ENCODE results near the gene NOTCH2. TPM values are rescaled to one million over a fixed set of nuclear protein-coding genes. Genes with fewer than 3 reads are reported as not detected.

Gene NOTCH2
- polyA plus RNA-seq, 4 donors, result 136 to 343 (median 156) TPM

DNA sequence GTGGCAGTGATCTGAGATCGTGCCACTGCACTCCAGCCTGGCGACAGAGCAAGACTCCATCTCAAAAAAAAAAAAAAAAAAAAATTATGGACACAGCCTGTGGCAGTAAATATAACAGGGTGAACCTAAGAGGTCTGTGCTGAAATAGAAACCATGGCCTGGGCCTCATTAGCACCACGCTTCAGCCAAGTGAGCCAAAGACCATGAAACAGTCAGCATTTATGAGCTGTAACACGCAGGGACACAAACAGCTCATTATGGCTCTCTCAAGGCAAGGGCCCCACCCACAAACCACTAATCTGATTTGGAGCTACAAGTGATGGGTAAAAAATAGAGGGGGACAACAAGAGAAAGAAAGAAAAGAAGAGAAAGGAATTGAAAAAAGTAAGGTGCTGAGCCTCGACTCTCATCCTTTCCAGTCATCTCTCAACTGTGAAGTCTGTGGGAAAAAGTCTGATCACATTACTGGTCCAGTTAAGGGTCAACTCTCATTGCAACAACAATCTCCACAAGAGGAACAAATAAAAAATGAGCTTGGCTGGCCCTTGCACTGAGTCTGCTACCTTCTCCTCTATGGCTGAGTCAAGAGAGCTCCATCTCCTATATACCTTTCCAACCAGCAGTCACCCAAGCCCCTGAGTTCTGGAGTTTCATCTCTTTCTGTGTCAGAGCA is 93.7 kb downstream of the NOTCH2 start:
- peak in 1 of 4 donors; percentile 36 for DNase-seq (ENCODE audit: low read depth in 4 of 4, low spot score in 3 of 4)

DNA sequence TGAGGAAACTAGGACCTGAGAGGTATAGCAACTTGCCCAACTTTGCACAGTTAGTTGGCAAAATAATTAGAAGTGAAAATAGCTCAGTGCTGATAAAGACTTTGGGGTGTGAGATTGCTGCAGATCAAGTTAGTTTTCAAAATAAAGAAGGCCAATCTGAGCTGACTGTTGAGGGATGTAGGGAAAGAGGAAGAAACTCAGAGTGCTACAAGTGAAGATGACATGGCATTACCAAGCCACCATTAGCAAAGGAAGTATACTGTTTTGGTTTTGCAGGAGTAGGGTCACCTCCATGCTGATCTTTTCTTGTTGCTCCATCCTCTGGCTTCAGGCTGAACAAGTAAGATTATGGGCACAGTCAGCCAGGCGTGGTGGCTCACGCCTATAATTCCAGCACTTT is 94.5 kb downstream of the NOTCH2 start:
- no peak for DNase-seq (ENCODE audit: low read depth in 4 of 4, low spot score in 3 of 4)

DNA sequence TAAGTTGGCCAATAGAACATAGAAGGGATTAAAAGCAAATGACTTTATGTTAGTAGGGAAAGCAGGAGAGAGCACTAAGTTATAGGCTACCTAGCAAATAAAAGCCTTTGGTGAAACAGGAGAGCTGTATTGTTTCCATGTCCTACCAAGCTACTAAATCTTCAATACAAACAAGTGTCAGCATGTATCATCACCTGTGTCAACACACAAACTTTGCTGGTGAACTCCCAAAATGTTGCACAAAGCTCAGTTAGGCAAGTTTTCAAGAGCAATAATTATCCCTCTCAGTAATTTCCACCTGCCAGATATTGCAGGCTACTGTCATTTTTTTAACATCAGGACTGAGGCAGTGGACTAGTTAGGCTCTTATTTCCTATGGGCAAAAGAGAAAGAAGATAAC is 95.4 kb downstream of the NOTCH2 start:
- no peak for DNase-seq (ENCODE audit: low read depth in 4 of 4, low spot score in 3 of 4)

DNA sequence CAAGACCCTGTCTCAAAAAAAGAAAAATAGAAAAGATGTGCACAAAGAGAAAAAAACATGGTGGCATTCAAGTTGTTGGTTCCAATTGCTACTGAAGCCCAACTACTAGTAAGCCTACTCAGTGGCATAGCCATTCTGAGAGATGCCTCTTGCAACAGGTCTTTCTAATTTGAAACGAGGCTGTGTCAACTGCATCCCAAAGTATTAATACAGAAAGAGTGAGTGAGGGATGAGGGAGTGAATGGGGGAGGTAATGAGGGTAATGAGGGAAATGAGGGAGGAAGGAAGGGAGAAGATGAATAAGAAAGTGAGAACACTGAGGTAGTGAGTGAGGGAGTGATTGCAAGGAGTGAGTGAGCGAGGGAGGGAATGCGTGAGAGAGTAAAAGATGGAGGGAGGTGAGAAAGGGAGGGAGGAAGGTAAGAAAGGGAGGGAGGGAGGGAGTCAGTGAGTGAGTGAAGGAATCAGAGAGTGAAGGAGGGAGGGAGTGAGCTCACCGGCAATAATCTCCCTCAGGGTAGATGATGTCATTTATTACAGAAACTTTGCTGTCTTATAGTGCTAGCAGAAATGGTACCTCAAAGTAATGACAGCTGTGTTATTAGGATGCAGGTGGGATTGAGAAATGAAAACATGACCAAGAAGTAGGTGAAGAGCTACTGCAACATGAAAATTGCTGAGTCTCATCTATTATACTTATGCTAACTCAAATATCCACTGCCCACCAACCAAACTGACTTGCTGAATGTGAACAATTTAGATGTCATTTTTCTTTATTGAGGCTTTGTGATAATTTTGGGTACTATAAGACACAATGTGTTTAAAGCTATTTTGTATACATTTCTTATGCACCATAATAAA is 97.5 kb downstream of the NOTCH2 start:
- no peak for DNase-seq (ENCODE audit: low read depth in 4 of 4, low spot score in 3 of 4)

DNA sequence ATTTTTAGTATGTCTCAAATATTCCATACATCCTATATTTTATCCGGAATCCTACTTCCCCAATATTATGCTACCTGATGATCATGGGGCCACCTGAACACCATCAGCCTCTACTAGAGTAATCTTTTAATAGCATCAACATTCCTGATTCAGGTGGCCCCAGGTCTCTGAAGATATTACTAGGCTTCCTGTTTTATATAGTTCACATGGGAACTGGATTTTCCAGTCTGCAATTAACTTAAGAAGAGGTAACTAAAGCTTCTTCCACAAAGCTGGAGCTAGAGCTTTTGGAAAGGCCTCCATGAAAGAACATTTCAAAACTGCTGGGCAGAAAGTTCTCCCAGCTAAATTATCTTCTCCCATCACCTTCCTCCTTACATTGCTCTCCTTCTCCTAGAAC is 100.9 kb downstream of the NOTCH2 start:
- DNase-seq (ENCODE audit: low read depth in 4 of 4, low spot score in 3 of 4), result no peak

DNA sequence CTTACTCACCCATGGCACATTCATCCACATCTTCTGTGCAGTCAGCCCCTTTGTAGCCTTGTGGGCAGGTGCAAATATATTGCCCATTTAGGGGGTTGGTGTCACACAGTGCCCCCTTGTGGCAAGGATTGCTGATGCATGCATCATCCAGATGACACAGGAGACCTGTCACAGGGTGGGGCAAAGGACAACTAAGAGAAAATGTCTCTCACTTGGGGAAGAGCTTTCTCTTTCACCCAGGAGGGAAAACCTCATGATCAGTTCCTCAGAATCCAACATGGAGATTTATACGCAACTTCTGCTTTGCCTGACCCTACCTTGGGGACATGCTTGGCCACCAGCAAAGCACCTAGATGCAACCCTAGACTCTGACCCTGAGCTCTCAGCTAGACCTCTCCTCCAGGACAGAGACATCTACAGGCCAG is 101.4 kb downstream of the NOTCH2 start:
- DNase-seq (ENCODE audit: low read depth in 4 of 4, low spot score in 3 of 4), result no peak

DNA sequence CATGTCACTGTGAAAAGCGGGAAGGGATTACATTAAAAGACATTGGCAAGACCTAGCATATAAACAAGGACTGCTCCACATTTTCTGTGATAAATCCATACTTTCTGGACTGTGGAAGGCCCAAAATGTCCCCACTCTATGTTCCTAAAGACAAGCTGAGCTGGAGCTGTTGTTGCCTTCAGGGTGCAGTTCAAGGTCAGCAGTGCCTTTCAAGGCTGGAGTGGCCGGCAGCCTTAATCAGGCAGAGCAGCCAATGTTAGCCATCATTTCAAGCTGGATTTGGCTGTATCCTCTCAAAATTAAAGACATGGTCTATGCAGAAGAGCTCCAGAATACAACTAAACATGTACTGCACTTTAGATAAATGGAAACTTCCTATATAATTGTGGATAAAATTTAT is 102.8 kb downstream of the NOTCH2 start:
- no peak for DNase-seq (ENCODE audit: low read depth in 4 of 4, low spot score in 3 of 4)

DNA sequence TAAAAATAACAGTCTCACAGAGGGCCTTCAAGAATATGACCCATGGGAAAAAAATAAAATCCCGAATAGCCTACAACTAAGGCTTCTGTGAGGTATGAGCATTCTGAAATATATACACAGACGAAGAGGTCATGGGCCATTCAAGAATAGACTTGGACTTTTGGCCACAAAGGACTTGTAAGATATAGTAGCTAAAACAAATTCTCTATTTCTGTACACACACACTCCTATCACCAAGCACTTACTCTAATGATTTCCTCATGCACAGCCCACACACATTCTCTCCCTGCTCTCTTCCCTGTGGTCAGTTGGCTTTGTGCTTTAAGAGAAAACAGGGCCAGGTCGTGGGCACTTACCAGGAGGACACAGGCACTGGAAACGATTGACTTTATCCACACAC is 103.4 kb downstream of the NOTCH2 start:
- no peak for DNase-seq (ENCODE audit: low read depth in 4 of 4, low spot score in 3 of 4)

DNA sequence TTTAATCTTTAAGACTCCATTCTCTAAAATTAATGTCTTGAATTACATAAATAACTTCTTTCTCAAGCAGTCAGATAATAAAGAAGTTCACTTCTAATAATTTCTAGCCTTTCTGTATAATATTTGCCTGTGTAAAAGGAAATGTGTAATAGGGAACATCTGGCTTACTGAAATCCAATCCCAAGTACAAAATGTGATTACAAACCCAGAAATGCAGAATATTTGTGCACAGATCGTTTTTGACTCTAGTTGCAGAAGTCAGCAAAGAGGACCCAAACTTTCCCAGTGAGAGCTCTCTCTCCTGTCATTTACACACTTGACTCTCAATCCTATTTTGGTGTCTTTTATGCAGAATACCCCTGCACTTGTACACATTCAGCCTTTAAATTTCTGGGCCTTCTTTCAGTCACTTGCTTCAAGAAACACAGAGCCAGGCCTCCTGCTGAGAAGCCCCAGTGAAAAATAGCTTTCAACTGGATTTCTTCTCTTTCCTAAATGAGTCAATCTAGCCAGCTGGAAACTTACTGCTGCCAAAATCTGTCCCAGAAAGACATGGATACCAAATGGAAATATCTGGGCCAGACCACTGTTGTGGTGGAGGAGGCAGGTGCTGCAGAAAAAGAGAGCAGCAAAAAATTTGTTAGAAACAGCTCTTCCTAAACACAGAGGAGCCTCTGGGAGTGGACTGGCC is 104.6 kb downstream of the NOTCH2 start:
- no peak for DNase-seq (ENCODE audit: low read depth in 4 of 4, low spot score in 3 of 4)

DNA sequence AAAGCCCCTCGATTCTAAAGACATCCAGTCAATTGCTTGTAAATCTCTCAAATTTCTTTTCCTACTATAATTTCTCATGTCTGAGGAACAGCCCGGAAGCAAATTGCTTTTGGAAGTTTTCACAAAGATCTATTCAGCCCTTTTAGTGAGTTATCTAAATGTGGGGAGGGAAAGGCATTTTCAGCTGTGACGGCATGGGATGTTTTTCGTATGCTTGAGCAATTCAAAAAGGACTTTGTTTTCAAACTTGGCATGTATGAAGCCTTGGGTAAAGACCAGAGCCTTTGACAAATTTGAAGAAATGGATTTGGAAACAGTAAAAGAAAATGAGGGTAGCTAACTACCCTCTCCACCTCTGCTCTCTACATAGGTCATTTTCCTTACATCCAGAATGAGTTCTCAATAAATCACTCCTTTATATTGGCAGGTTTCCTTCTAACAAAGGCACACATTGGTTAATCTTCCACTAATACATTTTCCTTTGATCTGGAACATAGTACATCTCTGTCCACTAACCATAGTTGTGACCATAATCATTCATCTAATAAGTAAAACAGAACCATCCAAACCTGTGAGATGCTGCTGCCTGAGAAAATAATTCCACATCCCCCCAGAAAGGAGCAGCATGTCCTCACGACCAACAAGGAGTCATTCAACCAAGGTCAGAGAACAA is 107.0 kb downstream of the NOTCH2 start:
- DNase-seq (ENCODE audit: low read depth in 4 of 4, low spot score in 3 of 4), result no peak

DNA sequence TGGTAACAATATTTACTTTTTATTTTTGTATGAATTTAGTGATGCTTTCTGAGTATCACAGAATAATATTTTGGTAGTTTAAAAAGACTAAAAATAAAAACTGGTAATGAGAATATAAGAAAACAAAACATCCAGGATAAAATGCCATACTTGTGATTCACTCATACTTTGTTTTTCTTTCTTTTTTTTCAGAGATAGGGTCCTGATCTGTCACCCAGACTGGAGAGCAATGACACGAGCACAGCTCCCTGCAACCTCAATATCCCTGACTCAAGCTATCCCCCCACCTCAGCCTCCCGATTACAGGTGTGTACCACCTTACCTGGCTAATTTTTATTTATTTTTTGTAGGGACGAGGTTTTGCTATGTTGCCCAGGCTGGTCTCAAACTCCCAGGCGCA is 109.0 kb downstream of the NOTCH2 start:
- no peak for DNase-seq (ENCODE audit: low read depth in 4 of 4, low spot score in 3 of 4)

DNA sequence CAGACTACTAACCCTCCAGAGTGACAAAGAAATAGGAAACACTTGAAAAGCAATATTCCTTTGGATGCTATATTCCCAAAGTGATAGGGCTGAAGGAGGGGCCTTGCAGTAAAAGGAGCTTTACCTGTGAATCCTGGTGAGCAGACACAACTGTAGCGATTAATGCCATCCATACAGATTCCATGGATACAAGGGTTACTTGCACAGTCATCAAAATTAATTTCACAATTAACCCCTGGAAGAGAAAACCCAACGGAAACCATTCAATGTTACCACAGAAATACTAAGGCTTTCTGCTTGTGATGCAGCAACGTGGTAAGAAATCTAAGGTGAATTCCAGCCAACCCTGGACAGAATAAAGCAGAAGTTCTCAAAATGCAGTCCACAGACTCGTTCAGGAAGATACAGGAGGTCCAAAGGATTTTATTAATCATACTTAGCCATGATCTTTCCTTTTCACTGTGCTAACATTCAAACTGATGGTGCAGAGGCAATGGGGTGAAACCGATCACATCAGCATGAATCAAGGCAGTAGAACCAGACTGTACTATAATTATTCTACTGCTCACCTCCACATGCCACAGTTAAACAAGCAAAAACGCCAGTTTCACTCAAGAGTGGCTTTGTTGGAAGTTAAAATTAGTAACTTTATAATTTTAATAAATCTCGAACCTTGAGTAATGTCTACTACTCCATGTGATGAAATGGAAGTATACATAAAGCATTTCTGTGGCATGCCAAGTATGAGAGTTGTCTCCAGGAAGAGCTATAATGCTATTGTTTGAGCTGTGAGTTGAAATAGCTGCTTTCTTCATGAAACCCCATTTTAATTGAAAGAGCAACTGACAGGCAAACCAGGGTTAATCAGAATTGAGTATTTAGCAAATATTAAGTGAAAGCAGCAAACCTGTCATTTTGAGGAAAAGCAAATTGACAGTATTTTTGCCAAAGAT is 109.9 kb downstream of the NOTCH2 start:
- DNase-seq (ENCODE audit: low read depth in 4 of 4, low spot score in 3 of 4), result no peak

DNA sequence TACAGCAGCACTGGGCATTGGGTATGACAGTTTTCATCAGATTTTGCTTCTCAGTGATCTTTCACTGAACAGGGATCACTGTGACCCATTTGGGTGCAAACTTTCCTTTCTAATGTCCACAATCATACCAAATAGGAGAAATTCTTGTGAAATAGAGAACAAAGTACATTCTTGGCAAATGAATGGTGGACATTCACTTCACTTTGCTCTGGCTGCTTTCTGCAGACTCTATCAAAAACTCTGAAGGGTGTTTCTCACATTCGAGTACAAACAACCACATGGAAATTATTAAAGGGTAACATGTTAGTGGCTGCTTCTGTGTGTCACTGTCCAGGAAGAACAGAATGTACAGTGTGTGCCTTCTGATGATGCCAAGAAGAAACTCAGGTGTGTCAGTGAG is 111.2 kb downstream of the NOTCH2 start:
- no peak for DNase-seq (ENCODE audit: low read depth in 4 of 4, low spot score in 3 of 4)

DNA sequence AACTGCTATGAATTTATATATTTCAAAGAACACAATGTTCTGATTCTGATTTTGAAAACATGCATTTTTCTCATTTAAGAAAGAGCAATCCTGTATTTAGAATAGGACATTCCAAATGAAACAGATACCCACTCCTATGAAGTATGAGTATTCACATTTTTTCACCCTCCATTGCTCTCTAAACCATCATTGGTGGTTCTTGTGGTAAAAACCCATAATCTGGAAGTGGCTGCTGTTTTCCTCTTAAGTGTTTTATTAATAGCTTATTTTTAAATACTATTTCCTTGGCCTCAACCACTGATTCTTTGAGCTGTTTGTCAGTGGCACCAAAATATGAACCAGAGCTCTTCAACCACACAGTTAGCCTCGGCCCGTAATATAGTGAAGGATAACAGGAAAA is 113.2 kb downstream of the NOTCH2 start:
- DNase-seq (ENCODE audit: low read depth in 4 of 4, low spot score in 3 of 4), result no peak

DNA sequence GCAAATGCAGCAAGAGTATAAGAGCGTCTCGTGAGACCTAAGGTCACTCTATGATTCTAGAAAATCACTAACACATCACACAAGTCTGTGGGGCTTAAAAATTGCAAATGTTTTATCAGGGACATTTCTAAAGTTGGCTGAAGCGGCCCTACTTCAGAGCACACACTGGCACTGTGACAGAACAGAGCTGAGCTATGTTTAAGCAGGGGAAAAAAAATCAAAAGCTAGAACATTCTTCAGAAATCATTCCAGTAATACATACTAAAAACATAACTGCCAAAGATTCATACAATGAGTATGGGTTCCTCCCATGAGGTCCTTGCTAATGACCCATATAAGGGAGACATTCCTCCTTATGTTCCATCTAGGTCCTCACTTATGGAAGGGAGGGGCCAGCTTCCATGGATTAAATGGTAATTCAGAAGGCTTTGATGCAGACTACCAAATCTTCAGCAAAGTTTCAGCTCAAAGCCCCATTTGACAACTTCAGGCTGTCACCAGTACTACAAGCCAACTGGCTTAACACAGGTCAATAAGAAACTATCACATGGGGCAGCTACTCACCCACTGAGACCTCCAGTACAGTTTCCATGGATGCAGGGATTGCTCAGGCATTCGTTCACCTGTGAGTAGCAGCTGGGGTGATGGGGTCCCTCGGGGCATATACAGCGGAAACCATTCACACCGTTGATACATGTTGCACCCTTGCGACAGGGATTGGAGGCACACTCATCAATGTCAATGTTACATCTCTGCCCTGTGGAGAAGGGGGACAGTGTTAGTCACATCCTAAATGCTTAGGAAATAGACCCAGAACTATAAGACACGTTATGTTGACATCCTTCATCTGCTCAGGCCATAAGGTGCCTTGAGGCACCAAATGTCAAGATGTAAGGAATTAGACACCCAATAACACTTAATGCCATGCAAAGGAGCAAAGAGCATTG is 114.7 kb downstream of the NOTCH2 start:
- DNase-seq (ENCODE audit: low read depth in 4 of 4, low spot score in 3 of 4), result no peak

DNA sequence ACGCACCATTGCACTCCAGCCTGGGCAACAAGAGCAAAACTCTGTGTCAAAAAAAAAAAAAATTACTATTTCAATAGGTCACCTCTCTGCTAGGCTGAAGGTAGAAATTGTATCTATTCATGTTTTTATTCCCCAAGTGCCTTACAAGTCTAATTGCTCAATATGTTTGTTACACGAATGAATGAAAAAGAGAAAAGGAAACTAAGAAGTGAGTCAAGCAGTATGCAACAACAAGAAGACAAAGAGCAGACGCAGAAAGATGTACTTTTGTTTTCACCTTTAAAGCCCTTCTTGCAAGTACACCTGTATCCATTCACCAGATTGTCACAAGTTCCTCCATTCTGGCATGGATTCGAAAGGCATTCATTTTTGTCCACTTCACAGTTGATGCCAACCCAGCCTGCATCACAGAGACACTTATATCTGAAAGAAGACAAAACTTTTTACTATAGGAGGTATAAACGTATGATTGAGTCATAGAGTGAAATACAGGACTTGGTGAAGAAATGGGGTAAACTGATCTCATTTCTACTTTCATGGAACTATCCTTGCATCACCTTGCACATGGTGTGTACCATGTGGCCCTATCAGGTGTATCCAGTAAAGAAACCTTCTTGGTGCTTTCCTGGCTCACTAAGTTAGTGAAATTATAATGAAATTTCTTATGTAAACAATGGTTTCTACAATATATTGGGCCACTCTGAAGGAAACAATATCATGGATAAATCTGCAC is 116.0 kb downstream of the NOTCH2 start:
- DNase-seq (ENCODE audit: low read depth in 4 of 4, low spot score in 3 of 4), result no peak

DNA sequence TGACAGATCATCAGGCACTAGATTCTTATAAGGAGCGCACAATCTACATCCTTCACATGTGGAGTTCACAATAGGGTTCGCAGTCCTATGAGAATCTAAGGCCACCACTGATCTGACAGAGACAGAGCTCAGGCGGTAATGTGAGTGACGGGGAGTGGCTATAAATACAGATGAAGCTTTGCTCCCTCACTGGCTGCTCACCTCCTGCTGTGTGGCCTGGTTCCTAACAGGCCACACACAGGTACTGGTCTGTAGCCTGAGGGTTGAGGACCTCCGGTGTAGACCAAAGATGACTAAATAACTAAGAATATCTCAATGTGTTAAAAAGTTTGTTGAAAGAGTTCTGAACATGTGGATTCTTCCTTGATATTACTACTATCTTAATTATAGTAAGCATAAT is 117.0 kb downstream of the NOTCH2 start:
- no peak for DNase-seq (ENCODE audit: low read depth in 4 of 4, low spot score in 3 of 4)
